KMS-11 (cell line): ENCODE results near the gene PRKACA.

Experiments used
- H2AFZ ChIP-seq: fragments of 200-600 bp; sonication (generic); 2 replicates; pipeline ENCODE4 v1.6.1; 2016; ENCODE audit warnings: antibody characterized with exemption, mixed run types, low read depth
- H3K27ac ChIP-seq: fragments of 200-600 bp; sonication (generic); 2 replicates; pipeline ENCODE4 v1.6.1; 2016; ENCODE audit warnings: mild to moderate bottlenecking, mixed run types
- H3K27me3 ChIP-seq: fragments of 200-600 bp; sonication (generic); 2 replicates; pipeline ENCODE4 v1.6.1; 2017; ENCODE audit warnings: mild to moderate bottlenecking, low read depth, mixed run types, moderate library complexity; ENCODE audit not compliant: insufficient read depth
- H3K36me3 ChIP-seq: fragments of 200-600 bp; sonication (generic); 2 replicates; pipeline ENCODE4 v1.6.1; 2017; ENCODE audit warnings: mild to moderate bottlenecking, mixed run types; ENCODE audit not compliant: insufficient read depth
- H3K4me1 ChIP-seq: fragments of 200-600 bp; sonication (generic); 2 replicates; pipeline ENCODE4 v1.6.1; 2016; ENCODE audit warnings: mild to moderate bottlenecking, low read depth, mixed run types; ENCODE audit not compliant: poor library complexity, severe bottlenecking
- H3K4me2 ChIP-seq: fragments of 200-600 bp; sonication (generic); 2 replicates; pipeline ENCODE4 v1.7.0; 2016; ENCODE audit warnings: mild to moderate bottlenecking, mixed run types
- H3K4me3 ChIP-seq: fragments of 200-600 bp; sonication (generic); IDR thresholded peaks from 2 replicates; pipeline ENCODE4 v1.6.1; 2017; ENCODE audit warnings: low read depth, low read length, mixed read lengths; ENCODE audit not compliant: insufficient read depth
- H3K79me2 ChIP-seq: fragments of 200-600 bp; sonication (generic); 2 replicates; pipeline ENCODE4 v1.6.1; 2016; ENCODE audit warnings: low read depth, mixed run types; ENCODE audit not compliant: insufficient read depth
- H3K9ac ChIP-seq: fragments of 200-600 bp; sonication (generic); 2 replicates; pipeline ENCODE4 v1.6.1; 2016; ENCODE audit warnings: mild to moderate bottlenecking, mixed run types
- H4K20me1 ChIP-seq: fragments of 200-600 bp; sonication (generic); 2 replicates; pipeline ENCODE4 v1.6.1; 2016; ENCODE audit warnings: mild to moderate bottlenecking, mixed run types; ENCODE audit not compliant: insufficient read depth
- TF ChIP-seq, protein P1 (sequence below): fragments of 200-600 bp; sonication (generic); conservative IDR thresholded peaks from 2 replicates; pipeline ENCODE4 v1.6.1; 2017; ENCODE audit warnings: low read depth, mild to moderate bottlenecking, antibody characterized with exemption, low read length, moderate library complexity, mixed read lengths

Gene PRKACA

DNA sequence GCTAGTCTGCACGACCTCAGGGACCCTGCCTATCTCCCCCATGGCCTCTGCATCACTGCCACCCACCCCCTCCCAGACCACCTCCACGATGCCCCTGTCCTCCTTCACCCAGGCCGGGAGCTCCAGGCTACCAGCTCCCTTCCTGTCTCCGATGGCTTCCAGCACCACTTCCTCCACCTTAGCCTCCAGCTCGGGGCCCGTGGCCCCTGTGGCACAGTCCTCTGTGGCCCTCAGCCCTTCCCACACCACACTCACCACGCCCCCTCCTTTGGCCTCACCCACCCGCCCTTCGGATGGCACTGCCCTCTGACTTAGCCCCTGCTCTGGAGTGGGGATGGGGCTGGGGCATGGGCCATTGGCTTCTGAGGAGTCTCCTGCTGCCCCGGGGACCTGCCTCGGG lies 62.8 kb downstream of the PRKACA start:
- Histone ChIP-seq H3K79me2 (no peaks in the 10 kb centered on the region), H4K20me1 (no peaks in the 10 kb centered on the region), H2AFZ (no peak overlapping the region), H3K36me3 (no peaks in the 10 kb centered on the region), H3K4me3 (no peak overlapping the region), H3K9ac (no peak overlapping the region), H3K4me2 (no peak overlapping the region), H3K4me1 (no peaks in the 10 kb centered on the region), H3K27ac (no peak overlapping the region), H3K27me3 (no peaks in the 10 kb centered on the region; the same call in 1 of the 2 replicates)
- TF ChIP-seq, protein P1, sequence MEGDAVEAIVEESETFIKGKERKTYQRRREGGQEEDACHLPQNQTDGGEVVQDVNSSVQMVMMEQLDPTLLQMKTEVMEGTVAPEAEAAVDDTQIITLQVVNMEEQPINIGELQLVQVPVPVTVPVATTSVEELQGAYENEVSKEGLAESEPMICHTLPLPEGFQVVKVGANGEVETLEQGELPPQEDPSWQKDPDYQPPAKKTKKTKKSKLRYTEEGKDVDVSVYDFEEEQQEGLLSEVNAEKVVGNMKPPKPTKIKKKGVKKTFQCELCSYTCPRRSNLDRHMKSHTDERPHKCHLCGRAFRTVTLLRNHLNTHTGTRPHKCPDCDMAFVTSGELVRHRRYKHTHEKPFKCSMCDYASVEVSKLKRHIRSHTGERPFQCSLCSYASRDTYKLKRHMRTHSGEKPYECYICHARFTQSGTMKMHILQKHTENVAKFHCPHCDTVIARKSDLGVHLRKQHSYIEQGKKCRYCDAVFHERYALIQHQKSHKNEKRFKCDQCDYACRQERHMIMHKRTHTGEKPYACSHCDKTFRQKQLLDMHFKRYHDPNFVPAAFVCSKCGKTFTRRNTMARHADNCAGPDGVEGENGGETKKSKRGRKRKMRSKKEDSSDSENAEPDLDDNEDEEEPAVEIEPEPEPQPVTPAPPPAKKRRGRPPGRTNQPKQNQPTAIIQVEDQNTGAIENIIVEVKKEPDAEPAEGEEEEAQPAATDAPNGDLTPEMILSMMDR, result no peak

DNA sequence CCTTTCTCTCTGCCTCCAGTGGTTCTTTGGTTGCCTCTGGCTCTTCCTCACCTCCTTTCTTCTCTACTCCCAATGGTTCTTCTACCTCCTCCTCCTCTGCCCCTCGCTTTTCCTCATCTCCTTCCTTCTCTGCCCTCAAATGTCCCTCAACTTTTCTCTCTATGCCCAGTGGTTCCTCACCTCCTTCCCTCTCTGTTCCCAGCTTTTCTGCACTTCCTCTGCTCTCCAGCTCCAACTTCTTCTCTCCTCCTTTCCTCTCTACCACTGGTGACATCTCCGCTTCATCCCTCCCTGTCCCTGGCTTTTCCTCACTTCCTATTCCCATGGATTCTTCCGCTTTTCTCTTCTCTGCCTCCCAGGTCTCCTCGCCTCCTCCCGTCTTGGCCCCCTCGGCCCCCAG lies 63.5 kb downstream of the PRKACA start:
- Histone ChIP-seq H3K4me1 (no peaks in the 10 kb centered on the region), H3K4me2 (no peak overlapping the region), H3K9ac (no peak overlapping the region), H3K27ac (no peak overlapping the region), H3K36me3 (no peaks in the 10 kb centered on the region), H2AFZ (no peak overlapping the region), H3K4me3 (no peak overlapping the region), H4K20me1 (no peaks in the 10 kb centered on the region), H3K79me2 (no peaks in the 10 kb centered on the region), H3K27me3 (no peaks in the 10 kb centered on the region; the same call in 1 of the 2 replicates)
- TF ChIP-seq, protein P1, result no peak

DNA sequence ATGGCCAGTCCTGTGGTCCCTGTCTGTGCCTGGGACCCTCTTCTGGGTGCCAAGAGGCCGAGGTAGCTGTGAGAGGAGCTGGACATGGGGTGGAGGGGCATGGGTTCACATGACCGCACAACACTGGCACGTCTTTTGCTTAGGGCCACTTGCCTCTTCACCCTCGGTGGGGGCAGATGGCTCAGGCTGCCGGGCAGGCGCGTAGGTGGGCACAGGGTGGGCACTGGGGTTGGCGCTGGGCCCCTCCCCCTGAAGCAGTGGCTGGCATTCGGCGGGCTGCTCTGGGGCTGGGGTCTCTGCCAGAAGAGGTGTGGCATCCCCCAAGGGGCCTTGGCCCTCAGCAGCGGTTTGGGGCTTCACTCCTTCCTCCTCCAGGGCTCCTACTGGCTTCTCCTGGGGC lies 64.1 kb downstream of the PRKACA start:
- Histone ChIP-seq H3K4me2 (no peak overlapping the region), H3K9ac (no peak overlapping the region), H3K27me3 (no peaks in the 10 kb centered on the region), H3K27ac (no peak overlapping the region), H3K4me3 (no peak overlapping the region), H3K79me2 (no peaks in the 10 kb centered on the region), H2AFZ (no peak overlapping the region), H4K20me1 (no peaks in the 10 kb centered on the region), H3K36me3 (no peaks in the 10 kb centered on the region), H3K4me1 (no peaks in the 10 kb centered on the region)
- TF ChIP-seq, protein P1, result no peak

DNA sequence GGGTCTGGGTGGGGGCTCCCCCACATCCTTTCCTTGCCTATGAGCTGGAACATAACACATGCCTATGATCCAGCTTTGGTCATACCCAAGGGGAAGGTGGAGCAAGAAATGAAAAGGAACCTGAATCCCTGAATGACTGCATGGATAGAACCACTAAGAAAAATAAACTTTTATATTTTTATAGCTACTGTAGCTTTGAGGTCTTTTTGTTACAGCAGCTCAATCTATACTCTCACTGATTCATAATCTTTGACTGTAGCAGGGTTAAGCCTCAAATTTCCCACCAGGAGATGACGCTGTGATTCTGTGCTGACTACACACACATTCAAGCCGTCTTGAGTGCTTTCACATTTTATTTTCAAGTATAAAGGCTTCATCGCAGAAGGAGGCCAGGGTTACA lies 64.5 kb downstream of the PRKACA start:
- Histone ChIP-seq H3K4me2 (no peak overlapping the region), H3K4me3 (no peak overlapping the region), H3K27ac (no peak overlapping the region), H4K20me1 (no peaks in the 10 kb centered on the region), H3K27me3 (no peaks in the 10 kb centered on the region), H3K4me1 (no peaks in the 10 kb centered on the region), H3K36me3 (0 out of 2 replicates have a peak, but pooled peaks cover 2% of the 10 kb centered on the region), H3K9ac (no peak overlapping the region), H3K79me2 (no peaks in the 10 kb centered on the region), H2AFZ (no peak overlapping the region)
- TF ChIP-seq, protein P1, result no peak

DNA sequence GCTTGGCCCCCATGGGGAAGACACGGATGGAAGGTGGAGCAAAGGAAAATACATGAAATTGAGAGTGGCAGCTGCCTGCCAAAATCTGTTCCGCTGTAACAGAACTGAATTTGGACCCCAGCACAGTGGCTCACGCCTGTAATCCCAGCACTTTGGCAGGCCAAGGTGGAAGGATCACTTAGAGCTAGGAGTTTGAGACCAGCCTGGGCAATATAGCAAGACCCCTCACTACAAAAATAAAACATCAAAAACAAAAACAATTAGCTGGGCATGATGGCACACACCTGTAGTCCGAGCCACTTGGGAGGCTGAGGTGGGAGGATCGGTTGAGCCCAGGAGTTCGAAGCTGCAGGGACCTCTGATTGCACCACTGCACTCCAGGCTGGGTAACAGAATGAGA lies 65.1 kb downstream of the PRKACA start:
- Histone ChIP-seq H3K79me2 (no peaks in the 10 kb centered on the region), H3K4me1 (no peaks in the 10 kb centered on the region), H3K4me2 (no peak overlapping the region), H2AFZ (no peak overlapping the region), H3K9ac (no peak overlapping the region), H3K36me3 (0 out of 2 replicates have a peak, but pooled peaks cover 2% of the 10 kb centered on the region), H3K27me3 (no peaks in the 10 kb centered on the region), H3K4me3 (no peak overlapping the region), H4K20me1 (no peaks in the 10 kb centered on the region), H3K27ac (no peak overlapping the region)
- TF ChIP-seq, protein P1, result no peak
